GM18526 (cell line): ENCODE measurements around the gene WWC1.

Experiments
- POLR2A ChIP-seq: IDR thresholded peaks from 3 replicates; pipeline ENCODE4 v1.6.1; 2011; ENCODE audit not compliant: insufficient read length; ENCODE audit errors: extremely low read depth

Gene WWC1

GRCh38 chr5:168481330-168481788 is 189.9 kb downstream of the WWC1 start:
- no peak for TF ChIP-seq POLR2A

- TF ChIP-seq POLR2A: no peak
Measured at GRCh38 chr5:168482361-168482760, 190.9 kb downstream of the WWC1 start.

- peak; percentile 92 for TF ChIP-seq POLR2A
Measured at GRCh38 chr5:168486136-168486879, 194.9 kb downstream of the WWC1 start, which contains the start of gene RARS1. Gene RARS1, plus strand, starts transcription at chr5:168486471. Its CDS starts 28 bp downstream, at chr5:168486499.

- no peak for TF ChIP-seq POLR2A
Measured at GRCh38 chr5:168489059-168489458, 197.6 kb downstream of the WWC1 start.

- no peak for TF ChIP-seq POLR2A
Measured at GRCh38 chr5:168494057-168494555, 202.7 kb downstream of the WWC1 start.

- no peak for TF ChIP-seq POLR2A
Measured at GRCh38 chr5:168502563-168503237, 211.3 kb downstream of the WWC1 start.

- TF ChIP-seq POLR2A: no peak
Measured at GRCh38 chr5:168513861-168514428, 222.5 kb downstream of the WWC1 start.
